ENCODE data around the gene SLC9A9.

SLC9A9 gene

DNA sequence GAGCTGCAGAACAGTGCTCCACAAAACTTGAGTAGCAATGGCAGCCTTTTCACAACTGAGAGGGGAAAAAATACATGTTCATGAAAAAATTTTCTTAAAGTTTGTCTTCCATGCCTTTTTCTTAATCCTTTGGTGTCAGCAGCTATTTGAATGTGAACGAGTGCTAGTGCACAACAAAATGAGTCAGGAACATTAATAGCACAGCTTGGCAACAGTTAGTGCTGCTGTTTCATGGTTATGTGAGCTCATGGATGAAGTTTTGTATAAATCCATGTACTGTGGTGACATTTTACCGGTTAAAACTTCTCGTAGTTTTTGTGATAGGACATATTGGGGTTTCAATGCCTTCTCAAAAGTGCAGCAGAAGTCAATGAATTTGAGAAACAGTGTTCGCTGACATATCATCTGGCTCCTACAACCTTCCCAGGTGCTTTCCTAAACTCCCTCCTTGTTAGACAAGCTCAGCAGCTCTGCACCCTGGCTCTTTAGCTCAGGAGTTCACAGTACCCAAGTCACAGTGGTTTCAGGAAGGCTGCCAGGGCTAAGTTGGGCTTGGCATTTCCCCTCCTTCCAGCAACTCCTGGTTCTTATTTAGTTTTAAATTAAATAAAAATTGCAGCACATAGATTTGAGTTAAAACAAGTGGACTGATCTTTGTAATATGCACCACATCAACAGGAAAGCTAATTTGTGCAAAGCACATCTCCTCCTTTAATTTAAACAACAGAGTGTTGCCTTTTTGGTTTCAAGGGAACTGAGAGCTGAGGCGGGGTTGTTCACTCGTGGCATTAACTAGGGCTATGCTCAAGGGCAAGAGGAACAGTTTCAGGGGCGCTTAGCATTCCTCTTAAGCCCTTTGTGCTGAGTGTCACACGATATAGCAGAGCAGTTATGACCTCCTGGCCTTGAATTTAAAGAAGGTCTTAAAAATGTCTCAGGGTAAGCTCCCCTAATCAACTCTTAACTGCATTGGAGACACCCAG is 365.9 kb downstream of the SLC9A9 start:
- no peak for DNase-seq

DNA sequence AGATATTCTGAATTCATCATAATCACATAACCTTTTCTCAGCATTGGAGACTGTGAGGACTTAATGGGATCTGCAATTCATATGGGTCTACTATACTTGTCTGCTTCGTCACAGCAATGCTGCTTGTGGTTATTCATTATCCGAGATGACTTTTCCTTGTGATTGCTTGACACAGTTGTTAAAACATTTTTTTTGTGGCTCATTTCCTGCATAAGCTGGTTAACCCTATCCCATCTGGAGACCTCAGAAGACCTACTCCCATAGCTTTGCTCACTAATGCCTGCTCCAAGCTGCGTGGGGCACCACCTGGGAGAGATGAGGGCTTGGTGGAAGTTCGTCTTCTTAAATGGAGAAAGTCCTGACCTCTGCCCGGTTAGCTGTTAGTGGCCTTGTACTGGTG is 367.9 kb downstream of the SLC9A9 start:
- no peak for DNase-seq

DNA sequence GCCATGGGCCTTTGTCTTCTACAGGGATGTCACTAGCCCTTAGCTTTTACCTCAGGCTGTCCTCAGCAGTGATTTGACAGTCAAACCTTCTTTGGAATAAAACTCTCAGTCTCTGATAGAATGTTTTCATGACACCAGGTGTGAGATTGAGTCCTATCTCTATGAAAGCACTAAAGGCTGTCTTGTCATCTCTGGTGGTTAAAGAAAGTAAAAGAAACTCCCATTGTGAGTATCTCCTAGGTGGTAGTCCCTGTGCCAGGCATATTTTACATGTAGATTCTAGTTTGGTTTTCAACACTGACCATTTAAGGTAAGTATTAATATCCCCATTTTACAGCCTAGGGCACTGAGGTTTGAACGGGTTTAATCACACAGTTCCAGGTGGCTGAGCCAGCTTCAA is 368.5 kb downstream of the SLC9A9 start:
- DNase-seq = no peak

DNA sequence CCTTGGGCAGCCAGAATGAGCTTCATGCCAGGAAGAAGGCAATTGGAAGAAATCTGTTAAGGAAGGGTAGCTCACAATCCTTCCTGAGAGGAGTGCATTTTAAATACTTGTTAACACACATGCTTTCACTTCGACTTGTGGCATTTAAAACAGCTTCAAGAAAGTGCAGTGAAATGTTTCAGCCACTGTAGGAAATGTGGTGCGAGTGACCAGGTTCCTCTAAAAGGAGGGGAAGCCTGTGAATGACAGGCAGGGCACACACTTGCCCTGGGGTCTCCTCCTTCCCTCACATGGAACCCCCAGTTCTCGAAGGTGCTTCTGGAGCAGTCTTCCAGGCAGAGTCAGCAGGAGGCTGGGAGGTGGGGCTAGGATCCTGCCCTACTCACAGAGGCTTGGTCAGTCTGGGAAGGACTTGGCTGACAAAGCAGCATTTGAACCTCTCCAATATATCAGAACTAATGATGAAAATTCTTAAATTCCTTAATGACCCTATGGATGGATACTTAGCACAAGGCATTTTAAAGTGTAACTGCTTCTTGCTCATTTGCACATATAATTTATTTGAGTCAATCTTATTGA is 370.1 kb downstream of the SLC9A9 start:
- DNase-seq = no peak

DNA sequence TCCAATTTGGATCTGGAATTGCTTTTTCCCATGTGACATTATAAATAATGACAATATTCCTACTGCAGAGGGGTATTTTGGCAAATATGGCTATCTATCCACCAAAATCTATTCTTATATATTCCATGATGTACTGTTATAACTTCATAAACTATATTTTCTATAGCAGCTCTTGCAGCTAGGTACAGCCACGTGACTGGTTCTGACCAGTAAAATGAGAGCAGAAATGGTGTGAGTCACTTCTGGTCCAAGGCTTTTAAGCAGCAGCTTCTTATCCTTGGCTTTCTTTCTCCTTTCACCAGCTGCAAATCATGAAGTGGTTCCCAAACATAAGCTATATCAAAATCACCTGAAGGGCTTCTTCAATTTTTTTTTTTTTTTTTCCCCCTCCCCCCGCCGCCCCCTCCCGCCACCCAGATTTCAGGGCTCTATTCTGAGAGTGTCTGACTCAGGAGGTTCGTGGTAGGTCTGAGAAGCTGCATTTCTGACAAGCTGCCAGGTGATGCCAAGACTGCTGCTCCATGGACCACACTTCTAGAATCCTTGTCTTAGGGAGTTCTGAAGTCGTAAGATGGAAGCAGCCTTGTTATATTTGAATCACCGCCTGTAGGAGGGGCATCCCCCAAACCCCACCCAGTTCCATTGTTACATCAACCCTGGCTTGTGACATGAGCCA is 371.2 kb downstream of the SLC9A9 start:
- no peak for DNase-seq

DNA sequence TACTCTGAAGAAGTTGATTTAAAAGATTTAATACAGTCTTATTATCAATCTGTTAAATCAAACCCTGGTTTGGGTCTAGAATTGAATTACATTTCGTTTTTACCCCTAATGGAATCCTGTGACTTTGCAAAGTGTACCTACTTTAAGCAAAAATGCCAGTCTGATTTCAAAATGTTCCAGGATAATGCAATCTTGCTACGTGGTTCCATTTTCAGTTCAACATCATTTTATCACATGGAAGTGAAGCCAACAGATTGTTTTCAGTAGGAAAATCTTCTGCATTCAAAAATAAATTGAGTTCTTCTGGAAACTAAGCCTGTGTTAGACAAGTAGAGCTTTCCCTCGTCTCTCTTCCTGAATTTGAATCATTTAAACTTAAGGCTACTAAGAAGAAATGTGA is 372.3 kb downstream of the SLC9A9 start:
- no peak for DNase-seq

DNA sequence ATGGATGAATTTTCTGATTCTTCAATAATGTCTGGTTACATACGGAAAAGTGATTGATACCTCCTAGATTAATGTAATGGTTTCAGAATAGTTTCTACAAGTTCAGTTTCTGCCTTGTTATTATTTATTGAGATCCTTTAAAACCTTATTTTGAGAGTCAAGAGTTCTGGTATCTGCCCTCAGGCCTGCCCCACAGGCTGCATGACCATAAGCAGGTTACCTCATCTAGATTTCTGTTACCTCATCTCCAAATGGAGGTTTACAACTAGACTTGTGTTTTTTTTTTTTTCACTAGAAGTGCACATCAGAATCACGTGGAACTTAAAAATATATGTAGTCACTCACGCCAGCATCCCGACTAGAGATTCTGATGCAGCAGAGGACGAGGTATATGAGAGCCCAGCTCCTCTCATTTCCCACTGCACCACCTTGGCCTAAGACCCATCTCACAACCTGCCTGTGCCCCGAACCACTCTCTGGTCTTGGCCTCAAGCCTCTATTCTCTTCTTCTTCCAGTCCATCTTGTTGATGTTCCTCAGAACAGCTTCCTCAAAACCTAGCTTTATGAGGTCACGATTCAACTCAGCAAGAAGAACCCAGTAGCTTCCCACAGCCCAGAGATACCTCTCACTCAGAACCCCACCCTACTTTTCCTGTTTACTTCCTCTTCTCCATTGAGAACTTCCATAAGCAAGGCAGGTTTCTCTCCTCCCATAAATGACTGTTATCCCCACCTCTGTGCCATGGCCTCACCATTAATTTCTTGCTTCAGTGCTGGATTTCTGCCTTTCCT is 375.3 kb downstream of the SLC9A9 start:
- DNase-seq = no peak

DNA sequence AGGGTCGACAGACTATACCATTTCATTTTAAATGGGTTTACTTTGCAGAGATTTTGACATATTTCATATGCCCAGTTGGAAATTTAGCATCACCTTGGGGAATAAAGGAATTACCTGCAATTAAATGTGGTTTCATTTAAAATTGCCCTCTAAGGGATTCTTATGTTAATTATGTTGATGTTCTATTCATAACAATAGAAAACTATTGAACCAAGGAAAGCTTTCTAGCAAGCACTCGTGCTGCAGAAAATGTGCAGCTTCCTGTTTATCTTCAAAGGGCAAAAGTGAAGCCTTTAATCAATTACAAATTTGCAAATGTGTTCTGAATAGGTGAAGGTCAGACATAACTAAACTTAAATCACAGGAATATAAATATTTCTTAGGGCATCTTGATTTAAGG is 376.6 kb downstream of the SLC9A9 start:
- no peak for DNase-seq

DNA sequence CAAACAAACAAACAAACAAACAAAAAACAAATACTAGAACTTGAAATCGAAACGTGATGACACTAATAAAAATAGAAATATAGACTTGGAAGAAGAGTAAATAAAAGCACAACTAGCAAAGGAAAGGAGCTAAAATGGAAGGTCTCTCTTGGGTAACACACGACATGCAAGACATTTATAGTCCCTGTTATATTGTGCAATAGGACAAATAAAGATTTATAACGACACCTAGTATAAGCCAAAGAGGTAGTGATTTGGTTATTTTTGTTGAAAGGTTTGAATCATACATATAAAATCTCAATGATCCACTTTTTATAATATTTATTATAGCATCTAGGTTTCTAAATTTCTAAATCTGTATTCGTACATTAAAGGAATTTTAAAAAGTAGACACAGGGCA is 379.1 kb downstream of the SLC9A9 start:
- no peak for DNase-seq

DNA sequence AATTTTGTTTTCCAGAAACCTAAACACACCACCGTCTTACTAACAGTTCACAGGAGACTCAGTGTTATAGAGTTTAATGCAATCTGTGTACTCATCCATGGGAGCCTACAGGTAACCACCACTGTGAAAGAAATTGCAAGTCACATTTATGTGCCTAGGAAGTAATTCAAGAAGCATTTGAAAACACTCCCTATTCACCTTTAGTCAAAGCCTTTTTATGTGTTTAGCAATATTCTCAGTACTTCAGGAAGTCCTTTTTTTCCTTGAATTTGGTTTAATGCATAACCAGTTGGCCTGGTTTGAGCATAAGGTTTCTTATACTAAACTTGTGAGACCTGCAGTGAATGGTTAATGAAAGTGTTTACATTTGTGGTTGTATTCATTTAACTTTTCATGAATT is 382.6 kb downstream of the SLC9A9 start:
- no peak for DNase-seq

DNA sequence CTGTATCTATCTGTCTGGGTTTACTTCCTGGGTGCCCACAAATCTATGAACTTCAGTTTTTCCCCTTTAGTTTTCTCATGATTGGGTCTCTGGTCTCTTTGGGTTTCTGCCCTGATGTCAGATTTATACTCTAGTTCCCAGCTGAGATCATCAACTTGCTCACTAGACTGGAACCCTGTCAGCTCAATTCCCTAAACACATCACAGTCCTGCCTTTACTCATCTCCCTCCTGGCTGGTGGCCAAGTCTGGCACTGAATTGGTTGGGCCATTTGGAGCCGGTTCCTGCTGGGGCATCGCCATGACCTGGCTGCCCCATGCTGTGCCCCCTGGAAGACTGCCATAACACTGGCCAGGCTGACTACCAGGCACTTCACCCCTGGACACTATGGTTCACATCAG is 383.4 kb downstream of the SLC9A9 start:
- DNase-seq = no peak

DNA sequence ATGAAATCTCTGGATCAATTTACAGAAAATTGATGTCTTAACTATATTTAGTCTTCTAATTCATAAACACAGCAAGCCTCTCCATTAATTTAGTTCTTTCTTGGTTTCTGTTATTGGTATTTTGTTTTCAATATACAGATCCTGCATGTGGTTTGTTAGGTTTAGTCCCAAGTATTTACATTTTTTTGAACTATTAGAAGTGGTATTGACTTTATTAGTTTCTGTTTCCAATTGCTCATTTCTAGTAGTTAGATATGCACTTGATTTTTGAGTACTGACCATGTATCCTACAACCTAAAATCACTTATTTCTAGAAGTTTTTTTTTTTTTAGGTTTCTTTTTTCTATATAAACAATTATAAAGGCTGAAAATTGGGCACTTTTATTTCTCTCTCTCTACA is 392.8 kb downstream of the SLC9A9 start:
- no peak for DNase-seq

DNA sequence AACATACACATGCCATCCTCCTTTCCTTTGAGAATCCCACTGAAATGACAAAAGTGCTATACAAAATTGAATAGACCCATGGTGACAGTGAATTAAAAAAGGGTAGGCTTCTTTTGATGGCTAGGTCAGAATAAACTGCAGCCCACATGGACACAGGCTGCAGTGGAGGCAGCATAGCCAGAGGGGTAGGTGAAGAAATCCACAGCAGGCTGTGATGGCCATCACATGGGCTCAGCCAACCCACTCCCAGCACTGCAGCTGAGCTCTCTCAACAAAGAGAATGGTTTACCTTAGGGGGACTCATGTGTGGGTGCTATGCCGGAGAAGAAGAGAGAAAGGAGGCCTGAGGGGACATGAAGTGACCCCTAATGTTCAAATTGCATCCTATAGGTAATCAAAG is 397.6 kb downstream of the SLC9A9 start:
- no peak for DNase-seq

DNA sequence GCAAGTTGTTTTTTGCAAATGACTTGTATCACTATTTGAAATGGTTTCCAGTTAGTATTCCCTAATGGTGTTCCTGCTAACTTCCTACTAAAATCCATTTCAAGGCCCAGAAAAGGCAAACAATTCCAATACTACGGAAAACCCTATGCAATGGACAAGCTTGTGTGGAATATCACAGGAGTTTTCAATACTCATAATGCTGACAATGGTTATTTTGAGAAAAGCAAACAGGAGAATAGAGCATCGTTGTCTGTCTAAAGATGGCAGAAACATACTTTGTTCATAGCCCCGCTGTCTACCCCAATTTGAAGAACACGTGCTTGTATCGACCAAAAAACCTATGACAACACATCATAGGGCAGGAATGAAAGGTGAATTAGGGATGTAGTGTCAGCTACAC is 400.8 kb downstream of the SLC9A9 start:
- no peak for DNase-seq

DNA sequence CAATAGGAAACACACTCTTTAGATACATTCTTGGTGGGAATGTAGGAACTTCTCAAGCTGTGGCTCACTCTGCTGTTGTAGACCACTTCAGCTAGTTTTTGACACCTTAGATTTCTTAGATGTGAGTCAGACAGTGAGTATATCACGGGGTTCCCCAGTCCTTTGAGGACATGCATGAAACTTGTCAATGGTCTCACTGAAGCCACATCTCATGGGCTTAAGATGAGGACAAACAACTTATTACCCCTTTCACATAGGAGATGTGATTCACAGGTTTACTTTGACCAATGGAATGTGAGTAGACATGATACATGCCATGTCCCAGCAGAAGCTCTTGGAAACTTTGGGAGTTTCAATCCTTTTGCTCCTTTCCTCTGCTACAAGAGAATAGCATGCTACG is 403.1 kb downstream of the SLC9A9 start:
- no peak for DNase-seq

DNA sequence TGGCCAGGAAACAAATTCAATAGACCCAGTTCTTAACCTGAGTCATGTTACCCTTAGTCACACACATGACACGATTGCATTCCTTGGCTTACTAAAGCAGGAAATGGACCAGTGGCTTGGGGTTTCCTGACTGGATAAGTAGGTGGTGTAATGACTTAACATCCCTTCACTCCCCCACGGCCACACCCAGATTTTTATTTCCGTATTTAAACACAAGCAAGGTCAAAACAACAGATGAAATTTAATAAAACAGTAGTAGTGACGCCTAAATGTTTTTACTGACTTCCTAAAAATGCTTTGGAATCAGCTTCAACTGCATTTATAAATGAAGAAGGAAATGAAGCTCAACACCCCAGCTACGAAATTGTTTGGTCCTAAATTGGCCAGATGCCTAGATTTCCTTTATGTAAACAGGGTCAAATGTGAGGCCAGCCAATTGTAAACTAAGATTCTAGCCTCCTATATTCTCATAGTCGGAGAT is 404.4 kb downstream of the SLC9A9 start:
- DNase-seq = peak; percentile 36

DNA sequence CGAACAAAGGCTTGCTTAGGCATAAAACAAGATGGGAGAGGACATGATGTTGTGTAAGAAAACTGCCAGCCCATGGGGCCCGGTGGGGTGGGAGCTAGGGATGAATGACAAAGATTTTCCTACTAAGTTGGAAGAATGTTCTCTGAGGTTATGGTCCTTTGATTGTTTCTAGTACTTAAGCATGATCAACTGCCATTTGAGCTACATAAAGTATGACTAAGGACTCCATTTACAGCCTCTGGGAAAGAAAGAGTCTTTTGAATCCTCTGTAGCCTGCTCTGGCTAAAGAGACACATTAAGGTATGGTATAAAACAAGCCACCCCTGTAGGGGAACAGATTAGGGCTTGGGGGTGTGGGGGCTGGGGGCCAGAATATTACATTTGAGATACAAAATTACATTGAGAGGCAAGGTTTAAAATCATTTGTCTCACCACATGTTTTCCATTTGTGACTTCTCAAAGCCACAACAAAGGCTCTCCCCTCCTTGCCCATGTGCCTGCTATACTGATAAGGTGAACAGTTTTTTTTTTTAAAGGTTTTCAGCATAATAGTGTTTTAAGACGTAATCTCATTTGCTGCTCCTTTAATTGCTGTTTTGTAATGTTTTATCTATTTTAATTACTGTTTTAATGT is 405.3 kb downstream of the SLC9A9 start:
- peak; percentile 6 for DNase-seq

DNA sequence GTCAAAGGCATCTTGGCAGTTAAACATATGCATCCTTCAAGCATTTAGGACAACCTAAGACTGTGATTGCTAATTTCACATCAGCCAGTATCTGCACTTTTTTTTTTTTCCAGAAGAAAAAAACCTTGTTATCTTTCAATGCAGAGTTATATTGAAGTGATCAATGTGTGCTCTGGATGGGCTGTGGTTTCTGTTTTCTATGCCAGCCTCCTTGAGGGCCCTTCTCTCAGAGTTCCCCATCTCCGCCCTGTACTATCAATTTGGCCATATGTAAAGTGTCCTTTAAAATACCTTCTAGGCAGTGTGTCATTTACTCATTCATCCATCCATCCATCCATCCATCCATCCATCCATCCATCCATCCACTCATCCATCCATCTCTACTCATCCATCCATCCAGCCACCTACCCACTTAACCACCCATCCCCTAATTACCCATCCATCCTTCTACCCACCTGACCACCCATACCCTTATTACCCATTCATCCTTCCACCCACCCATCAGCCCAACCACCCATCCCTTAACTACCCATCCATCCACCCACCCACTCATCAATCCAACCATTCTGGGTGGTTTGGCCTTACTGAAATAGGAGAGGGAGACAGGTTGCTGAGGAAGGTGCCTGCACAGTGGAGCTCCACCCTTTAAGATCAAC is 406.6 kb downstream of the SLC9A9 start:
- no peak for DNase-seq

DNA sequence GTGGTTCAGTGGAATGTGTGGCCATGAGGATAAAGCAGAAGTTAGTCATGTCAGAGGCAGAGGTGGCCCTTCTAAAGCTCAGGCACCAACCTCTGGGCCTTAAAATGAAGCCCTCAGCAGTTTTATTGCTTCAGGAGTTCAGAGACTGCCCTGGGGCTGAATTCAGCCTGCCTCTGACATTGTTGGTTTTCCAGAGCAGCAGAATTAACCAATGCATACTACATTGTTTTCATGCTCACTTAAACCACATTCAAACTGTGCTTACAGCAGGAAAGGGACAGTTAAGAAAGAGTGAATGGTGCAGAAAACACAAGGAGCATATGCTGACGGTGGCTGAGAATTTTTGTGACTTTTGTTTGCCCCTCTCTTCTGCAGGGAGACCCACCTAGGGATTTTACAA is 408.5 kb downstream of the SLC9A9 start:
- no peak for DNase-seq

DNA sequence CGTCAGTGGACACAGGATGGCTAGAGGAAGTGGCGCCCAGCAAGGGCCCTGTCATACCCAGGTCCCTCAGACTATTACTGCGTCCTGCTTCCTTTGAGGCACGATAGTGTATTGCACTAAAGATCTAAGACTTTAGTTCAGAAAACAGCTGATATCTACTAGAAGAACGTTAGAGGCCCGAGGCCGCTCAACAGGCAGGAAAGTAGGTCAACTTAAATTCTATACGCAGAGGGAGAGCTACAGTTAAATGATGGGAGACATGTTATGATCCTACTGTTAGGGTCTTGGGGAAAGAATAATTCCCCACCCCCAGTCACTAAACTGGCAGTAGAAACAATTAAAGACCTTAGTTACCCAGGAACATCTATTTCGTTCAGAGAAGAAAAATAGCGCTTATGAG is 410.9 kb downstream of the SLC9A9 start:
- DNase-seq = no peak

DNA sequence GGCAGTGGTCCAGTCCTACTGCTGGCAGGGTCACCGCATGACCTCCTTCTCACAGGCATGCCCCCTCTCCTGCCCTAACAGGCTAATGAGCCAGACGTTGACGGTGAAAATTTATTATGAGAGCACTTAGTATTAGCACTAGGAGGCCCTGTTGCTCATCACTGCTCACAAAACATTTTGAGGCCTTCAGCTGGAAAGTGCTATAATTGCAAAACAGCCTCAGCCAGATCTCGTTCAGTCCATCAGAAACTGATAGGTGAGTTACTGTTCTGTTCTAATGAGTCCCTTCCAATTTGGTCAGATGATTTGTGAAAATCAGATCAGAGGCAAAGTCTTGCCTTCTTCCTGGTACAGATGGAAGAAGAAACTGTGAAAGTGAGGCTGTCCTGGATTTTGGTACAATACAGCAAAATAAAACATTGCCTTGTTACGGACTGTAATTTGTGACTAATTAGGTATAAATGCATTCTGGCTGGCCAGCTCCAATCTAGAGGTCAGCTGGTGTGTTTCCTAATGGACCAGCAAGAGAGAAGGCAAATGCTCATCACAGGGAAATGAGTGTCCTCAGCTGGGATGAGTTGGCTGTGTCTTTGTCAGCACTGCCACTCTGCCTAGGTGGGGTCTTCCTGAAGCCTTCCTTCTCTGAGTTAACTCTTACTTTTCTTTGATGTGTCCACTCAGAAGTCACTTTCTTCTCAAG is 411.9 kb downstream of the SLC9A9 start:
- no peak for DNase-seq
